Type B pancreatic cell (in vitro differentiated cells): ENCODE measurements around the gene GJB4. TPM values are rescaled to one million over a fixed set of nuclear protein-coding genes. Genes with fewer than 3 reads are reported as not detected.

ENCODE experiments used
- DNase-seq: peaks from one replicate; pipeline ENCODE4 v3.0.0; 2021; ENCODE audit warnings: mixed read lengths; ENCODE audit not compliant: unreplicated experiment; ENCODE audit errors: extremely low spot score
- H3K27ac Mint-ChIP-seq: 2 replicates; pipeline ENCODE4 v1.8.0; 2021; ENCODE audit warnings: mild to moderate bottlenecking, mixed read lengths
- H3K27me3 Mint-ChIP-seq: 2 replicates; pipeline ENCODE4 v1.8.0; 2021; ENCODE audit warnings: mixed read lengths
- H3K36me3 Mint-ChIP-seq: 2 replicates; pipeline ENCODE4 v1.8.0; 2021; ENCODE audit warnings: mixed read lengths
- H3K4me1 Mint-ChIP-seq: one replicate; pipeline ENCODE4 v1.8.0; 2021; ENCODE audit warnings: mixed read lengths; ENCODE audit not compliant: unreplicated experiment
- H3K4me3 Mint-ChIP-seq: 2 replicates; pipeline ENCODE4 v1.8.0; 2021; ENCODE audit warnings: mild to moderate bottlenecking, mixed read lengths
- H3K9me3 Mint-ChIP-seq: 2 replicates; pipeline ENCODE4 v1.8.0; 2021; ENCODE audit warnings: mixed read lengths
- total RNA-seq: library from RNA; stranded (reverse); gene quantifications from 2 replicates; pipeline ENCODE4 v1.2.1, GENCODE V29; 2021; ENCODE audit warnings: low replicate concordance
- TF ChIP-seq, protein P1 (sequence below): fragments of 200-600 bp; sonication (generic); conservative IDR thresholded peaks from 2 replicates; pipeline ENCODE4 v1.5.0; 2021; ENCODE audit warnings: antibody characterized with exemption, mild to moderate bottlenecking

GJB4 gene
- total RNA-seq, 1 donor from 2014 or later, result 0.48 TPM

DNA sequence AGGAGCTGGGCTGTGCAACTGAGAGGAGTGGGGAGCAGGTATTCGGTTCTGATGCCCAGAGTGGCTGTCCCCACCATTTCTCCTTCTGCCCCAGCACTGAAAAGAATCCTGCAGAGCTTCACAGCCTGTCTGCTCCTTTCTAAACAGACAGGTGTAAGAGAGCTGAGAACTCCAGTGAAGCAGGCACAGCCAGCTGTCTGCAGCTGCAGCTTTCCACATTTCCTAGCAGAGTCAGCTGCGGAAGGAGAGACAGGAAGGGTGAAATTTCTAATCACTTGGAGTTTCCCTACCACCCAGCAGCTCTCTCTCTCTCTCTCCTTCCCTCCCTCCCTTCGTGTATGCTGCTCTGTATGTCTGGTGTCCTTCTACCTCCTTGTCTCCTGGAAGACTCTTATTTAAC lies 45.2 kb upstream of the GJB4 start:
- TF ChIP-seq, protein P1, sequence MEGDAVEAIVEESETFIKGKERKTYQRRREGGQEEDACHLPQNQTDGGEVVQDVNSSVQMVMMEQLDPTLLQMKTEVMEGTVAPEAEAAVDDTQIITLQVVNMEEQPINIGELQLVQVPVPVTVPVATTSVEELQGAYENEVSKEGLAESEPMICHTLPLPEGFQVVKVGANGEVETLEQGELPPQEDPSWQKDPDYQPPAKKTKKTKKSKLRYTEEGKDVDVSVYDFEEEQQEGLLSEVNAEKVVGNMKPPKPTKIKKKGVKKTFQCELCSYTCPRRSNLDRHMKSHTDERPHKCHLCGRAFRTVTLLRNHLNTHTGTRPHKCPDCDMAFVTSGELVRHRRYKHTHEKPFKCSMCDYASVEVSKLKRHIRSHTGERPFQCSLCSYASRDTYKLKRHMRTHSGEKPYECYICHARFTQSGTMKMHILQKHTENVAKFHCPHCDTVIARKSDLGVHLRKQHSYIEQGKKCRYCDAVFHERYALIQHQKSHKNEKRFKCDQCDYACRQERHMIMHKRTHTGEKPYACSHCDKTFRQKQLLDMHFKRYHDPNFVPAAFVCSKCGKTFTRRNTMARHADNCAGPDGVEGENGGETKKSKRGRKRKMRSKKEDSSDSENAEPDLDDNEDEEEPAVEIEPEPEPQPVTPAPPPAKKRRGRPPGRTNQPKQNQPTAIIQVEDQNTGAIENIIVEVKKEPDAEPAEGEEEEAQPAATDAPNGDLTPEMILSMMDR, result no peak
- peaks cover 50% of the 10 kb centered on the region for H3K27me3 Mint-ChIP-seq
- no peaks in the 10 kb centered on the region for H3K9me3 Mint-ChIP-seq
- H3K4me3 Mint-ChIP-seq, result no peak overlapping the region
- no peaks in the 10 kb centered on the region for H3K36me3 Mint-ChIP-seq
- no peak for DNase-seq
- no peak overlapping the region for H3K27ac Mint-ChIP-seq
- H3K4me1 Mint-ChIP-seq, result no peaks in the 10 kb centered on the region

DNA sequence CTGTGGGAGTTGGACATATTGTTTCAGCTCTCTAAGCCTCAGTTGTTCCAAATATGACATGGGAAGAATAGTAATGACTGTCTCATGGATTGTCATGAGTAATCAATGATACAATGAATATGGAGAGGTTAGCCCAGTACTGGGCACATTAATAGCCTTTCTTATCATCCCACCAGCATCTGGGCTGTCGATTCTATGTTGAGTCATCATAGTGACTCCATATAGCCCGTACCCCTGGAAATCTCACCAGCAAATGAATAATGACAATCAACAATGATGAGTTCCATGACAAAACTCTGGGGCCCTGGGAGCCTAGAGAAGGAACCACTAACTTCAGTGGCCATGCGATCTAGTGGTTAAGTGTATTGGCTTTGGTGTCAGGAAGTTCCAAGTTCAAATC lies 44.4 kb upstream of the GJB4 start:
- H3K4me3 Mint-ChIP-seq, result no peak overlapping the region
- no peaks in the 10 kb centered on the region for H3K4me1 Mint-ChIP-seq
- H3K36me3 Mint-ChIP-seq, result no peaks in the 10 kb centered on the region
- H3K27me3 Mint-ChIP-seq, result peaks cover 51% of the 10 kb centered on the region
- TF ChIP-seq, protein P1, result no peak
- DNase-seq, result no peak
- no peaks in the 10 kb centered on the region for H3K9me3 Mint-ChIP-seq
- no peak overlapping the region for H3K27ac Mint-ChIP-seq

DNA sequence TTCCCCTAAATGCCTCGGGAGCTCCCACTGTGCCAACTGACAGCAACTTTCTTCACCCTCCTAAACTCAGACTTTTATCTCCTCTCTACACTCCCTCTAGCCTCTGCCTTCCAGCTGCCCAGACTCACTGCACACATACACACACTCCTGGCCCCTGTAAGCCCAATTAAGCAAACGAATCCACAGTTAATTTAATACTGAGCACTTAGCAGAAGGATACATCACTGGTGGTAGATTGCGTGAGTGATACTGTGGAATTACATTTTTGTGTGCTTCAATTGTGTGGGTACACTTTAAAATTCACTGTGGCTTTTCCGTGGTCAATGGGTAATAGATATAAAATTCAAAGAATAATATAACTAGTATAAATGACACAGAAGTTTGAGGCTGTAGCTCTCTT lies 38.3 kb upstream of the GJB4 start:
- H3K27me3 Mint-ChIP-seq, result peaks cover 62% of the 10 kb centered on the region
- no peaks in the 10 kb centered on the region for H3K4me1 Mint-ChIP-seq
- H3K27ac Mint-ChIP-seq, result no peak overlapping the region

GRCh38 chr1:34721646-34722355 lies 37.7 kb upstream of the GJB4 start:
- H3K9me3 Mint-ChIP-seq, result no peaks in the 10 kb centered on the region
- H3K4me1 Mint-ChIP-seq, result no peaks in the 10 kb centered on the region
- DNase-seq, result no peak
- H3K27ac Mint-ChIP-seq, result no peak overlapping the region
- peaks cover 65% of the 10 kb centered on the region for H3K27me3 Mint-ChIP-seq
- H3K4me3 Mint-ChIP-seq, result no peak overlapping the region
- TF ChIP-seq, protein P1, result no peak
- no peaks in the 10 kb centered on the region for H3K36me3 Mint-ChIP-seq

More for the DNA sequence above, 38.3 kb upstream of the GJB4 start:
- DNase-seq, result no peak
- no peaks in the 10 kb centered on the region for H3K36me3 Mint-ChIP-seq
- no peaks in the 10 kb centered on the region for H3K9me3 Mint-ChIP-seq
- H3K4me3 Mint-ChIP-seq, result no peak overlapping the region
- TF ChIP-seq, protein P1, result no peak

DNA sequence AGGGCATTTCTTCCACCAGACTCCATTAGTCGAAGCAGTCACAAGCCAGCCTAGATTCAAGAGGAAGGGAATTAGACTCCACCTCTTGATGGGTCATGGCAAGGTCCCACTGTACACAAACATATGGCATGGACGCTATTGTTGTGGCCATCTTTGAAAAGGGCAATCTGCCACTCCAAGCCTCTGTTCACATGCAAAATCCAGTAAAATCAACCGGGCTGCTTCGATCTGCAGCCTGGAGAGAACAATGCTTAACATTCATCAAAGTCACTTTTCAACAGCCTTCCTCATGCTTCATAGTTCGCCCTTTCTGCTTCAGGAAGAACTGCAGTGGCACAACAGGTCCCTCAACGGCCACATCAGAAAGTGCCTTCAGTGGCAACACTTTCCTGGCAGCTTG lies 32.7 kb upstream of the GJB4 start:
- no peaks in the 10 kb centered on the region for H3K36me3 Mint-ChIP-seq
- DNase-seq, result no peak
- no peaks in the 10 kb centered on the region for H3K4me1 Mint-ChIP-seq
- no peak overlapping the region for H3K4me3 Mint-ChIP-seq
- H3K27ac Mint-ChIP-seq, result no peak overlapping the region
- TF ChIP-seq, protein P1, result no peak
- peaks cover 61% of the 10 kb centered on the region for H3K27me3 Mint-ChIP-seq
- H3K9me3 Mint-ChIP-seq, result no peaks in the 10 kb centered on the region
